Left cardiac atrium (tissue), 4 donors: ENCODE results near the gene TNFRSF8. TPM values are rescaled to one million over a fixed set of nuclear protein-coding genes. Genes with fewer than 3 reads are reported as not detected.

ENCODE experiments used
- ATAC-seq, 2 donors: fragments of 200-7000 bp; cut with Tn5 transposase; one replicate each; pipeline ENCODE4 v1.9.1; 2020; ENCODE audit warnings: mild to moderate bottlenecking in 2 of 2, moderate library complexity in 2 of 2
- DNase-seq: peaks from one replicate; pipeline ENCODE4 v3.0.0-alpha.2; 2020
- intact Hi-C, 2 donors: fragments of 100-400 bp; cut with DNase I; formaldehyde crosslinking; loops; one replicate each; pipeline versions ENCODE4 v1.14.1 to v1.15.1; 2022 to 2023
- total RNA-seq, 2 donors: library from RNA; stranded (reverse); fragmentation: NEBNext Ultra II Directional; extraction: Animal tissue kit (Norgen Biotek cat#: 25700); gene quantifications; one replicate each; pipeline ENCODE4 v1.2.1, GENCODE V29; 2021
- donor health status: DM: no; HTN: yes; CAD: no.
- donor health status: DM: no; HTN: yes; CAD: no; lungs with severe emphysema.
- donor health status: DM: yes; HTN: yes; CAD: no.
- donor health status: Dilated cardiomyopathy.

Gene TNFRSF8
- total RNA-seq, 2 donors from 2014 or later = 2.2 to 3.3 TPM

GRCh38 chr1:12057382-12057781 lies 5.7 kb upstream of the TNFRSF8 start:
- peak in 1 of 2 donors; percentile 17 for ATAC-seq
- no peak for DNase-seq
- intact Hi-C loops = no loop called here

DNA sequence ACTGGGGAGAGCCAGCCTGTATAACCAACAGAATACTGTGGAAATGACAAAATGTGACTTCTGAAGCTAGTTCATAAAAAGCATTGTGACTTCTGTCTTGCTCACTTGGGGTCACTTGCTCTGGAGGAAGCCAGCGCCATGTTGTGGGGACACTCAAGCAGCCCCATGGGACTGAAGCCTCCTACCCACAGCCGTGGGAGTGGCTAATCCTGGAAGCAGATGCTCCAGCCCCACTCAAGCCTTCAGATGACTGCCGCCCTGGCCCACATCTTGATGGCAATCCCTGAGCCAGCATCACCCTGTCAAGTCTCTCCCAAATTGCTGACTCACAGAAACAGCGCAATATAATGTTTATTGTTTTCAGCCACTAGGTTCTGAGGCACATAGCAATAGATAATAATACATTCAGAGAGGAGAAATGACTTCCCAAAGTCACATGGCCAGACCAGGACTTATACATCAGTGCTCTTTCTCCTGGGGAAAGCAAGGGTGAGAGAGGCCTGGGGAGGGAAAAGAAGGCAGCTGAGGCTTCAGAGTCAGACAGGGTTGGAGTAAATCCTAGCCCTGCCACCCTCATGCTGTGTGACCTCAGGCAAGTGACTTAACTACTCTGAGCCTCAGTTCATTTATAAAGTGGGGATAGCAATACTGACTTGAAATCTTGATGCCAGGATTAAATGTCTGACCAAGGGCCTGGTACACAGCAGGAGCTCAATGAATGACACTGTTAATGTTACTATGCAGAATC lies 5.0 kb upstream of the TNFRSF8 start:
- intact Hi-C loops = no loop called here
- DNase-seq = no peak

GRCh38 chr1:12059226-12059625 lies 3.9 kb upstream of the TNFRSF8 start:
- intact Hi-C loops = no loop called here
- DNase-seq (no peak), ATAC-seq (no peak)

More for the DNA sequence above, 5.0 kb upstream of the TNFRSF8 start:
- no peak for ATAC-seq

- intact Hi-C loops = no loop called here
- no peak for ATAC-seq
These were observed 3.2 kb upstream of the TNFRSF8 start for GRCh38 chr1:12059722-12060464.

DNA sequence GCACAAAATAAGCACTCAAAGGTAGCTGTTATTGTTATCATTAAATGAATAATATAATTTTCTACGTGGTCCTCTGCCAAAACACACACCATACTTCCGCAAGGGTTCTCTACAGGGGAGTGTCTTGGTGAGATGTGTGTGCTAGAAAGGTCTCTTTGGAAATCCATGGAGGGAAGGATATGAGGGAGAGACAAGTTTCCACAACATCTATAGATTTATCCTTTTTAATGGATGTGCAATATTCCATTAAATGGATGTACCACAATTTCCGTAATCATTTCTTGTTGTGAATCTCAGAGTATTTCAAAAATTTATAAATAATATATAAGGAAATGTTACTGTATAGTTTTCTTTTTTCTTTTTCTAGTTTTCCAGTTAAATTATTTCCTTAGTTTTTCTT lies 2.6 kb upstream of the TNFRSF8 start:
- intact Hi-C loops = no loop called here
- DNase-seq (no peak), ATAC-seq (no peak)

More at GRCh38 chr1:12059722-12060464, 3.2 kb upstream of the TNFRSF8 start:
- no peak for DNase-seq

DNA sequence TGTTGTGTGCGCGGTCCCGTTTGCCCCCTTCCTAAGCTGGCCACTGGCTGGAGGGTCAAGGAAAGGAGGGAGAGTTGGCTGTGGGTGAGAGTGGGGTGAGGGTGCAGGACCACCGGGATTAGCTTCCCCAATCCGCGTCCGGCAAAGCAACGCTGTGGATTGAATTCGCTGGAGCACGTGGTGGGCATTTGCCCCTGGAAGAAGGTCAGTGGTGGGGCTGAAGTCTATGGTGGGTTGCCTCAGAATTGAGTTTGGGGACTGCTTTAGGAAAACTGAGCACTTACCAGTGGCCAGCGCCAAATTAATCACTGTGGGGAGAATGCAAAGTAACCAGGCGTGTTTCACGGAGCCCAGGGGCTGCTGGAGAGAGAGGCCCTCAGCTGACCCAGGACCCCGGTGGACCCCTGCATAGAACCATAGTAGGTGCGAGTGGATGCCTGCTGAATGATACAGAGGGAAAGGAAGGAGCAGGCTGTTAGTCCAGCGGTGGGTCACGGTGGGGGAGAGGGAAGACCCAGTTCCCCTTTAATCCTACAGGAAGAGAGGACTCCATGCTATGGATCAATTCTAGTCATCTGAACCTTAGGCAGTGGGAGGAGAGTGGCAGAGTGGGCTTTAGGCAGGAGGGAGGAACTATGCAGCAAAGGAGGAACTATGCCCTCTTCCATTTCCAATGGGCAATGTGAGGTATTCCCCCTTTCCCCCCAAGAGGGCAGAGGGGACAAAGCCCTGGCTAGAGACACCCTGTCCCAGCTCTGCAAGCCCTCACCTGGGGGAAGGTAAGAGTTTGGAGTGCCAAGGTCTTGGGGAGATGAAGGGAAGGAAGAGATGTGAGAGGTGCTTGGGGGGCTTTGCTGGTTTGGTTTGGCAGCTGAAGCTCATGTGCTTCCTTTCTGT lies 1.2 kb downstream of the TNFRSF8 start:
- no peak for DNase-seq
- intact Hi-C loops = no loop called here
- ATAC-seq = no peak

GRCh38 chr1:12065872-12066271 lies 2.8 kb downstream of the TNFRSF8 start:
- DNase-seq = no peak
- intact Hi-C loops = no loop called here
- no peak for ATAC-seq

GRCh38 chr1:12067900-12068821 lies 5.1 kb downstream of the TNFRSF8 start:
- ATAC-seq = peak; percentile 62 to 90
- peak; percentile 51 for DNase-seq
- intact Hi-C loops = no loop called here

DNA sequence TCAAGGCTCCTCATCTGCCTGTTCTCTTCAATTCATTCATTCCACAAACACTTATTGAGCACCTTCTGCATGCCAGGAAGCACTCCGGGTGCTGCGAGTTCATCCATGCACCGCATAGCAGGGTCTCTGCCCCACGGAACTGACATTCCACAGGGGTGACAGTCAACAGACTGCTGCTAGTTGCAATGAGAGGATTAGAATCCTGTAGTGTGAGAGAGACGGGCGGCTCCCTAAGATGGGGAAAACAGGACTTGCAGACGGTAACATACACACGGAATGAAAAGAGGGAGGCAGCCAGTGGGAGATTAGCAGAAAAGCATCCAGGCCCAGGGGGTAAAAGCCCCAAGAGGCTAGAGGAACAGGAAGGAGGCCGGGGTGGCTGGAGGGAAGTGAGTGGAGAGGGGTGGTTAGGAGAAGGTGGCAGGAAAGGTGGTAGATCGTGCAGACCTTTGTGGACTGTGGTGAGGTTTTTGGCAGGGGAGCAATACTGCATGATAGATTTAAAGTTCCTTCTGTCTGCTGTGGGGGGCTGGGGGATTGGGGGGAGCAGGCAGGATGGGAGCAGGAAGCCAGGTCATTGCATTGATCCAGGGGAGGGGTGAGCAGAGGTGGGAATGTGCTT lies 6.6 kb downstream of the TNFRSF8 start:
- ATAC-seq = no peak
- no peak for DNase-seq
- intact Hi-C loops = no loop called here

DNA sequence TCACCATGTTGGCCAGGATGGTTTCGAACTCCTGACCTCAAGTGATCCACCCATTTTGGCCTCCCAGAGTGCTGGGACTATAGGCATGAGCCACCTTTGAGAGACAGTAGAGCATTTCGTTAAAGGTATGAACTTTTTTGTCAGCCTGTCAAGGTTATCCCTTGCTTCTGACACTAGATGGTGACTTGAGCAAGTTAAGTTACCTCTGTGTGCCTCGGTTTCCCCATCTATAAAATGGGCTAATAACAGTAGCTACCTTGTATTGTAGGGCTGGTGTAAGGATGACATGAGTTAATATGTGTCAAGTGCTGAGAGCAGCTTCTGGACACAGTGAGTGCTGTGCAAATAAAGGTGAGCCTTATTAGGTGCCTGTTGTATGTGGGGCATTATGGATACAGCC lies 8.8 kb downstream of the TNFRSF8 start:
- DNase-seq (no peak), ATAC-seq (no peak)
- intact Hi-C loops = no loop called here

- DNase-seq (no peak), ATAC-seq (no peak)
- intact Hi-C loops = no loop called here
These were observed 9.6 kb downstream of the TNFRSF8 start for GRCh38 chr1:12072741-12073140.

GRCh38 chr1:12073796-12074195 lies 10.7 kb downstream of the TNFRSF8 start:
- ATAC-seq (no peak), DNase-seq (no peak)
- intact Hi-C loops = no loop called here

DNA sequence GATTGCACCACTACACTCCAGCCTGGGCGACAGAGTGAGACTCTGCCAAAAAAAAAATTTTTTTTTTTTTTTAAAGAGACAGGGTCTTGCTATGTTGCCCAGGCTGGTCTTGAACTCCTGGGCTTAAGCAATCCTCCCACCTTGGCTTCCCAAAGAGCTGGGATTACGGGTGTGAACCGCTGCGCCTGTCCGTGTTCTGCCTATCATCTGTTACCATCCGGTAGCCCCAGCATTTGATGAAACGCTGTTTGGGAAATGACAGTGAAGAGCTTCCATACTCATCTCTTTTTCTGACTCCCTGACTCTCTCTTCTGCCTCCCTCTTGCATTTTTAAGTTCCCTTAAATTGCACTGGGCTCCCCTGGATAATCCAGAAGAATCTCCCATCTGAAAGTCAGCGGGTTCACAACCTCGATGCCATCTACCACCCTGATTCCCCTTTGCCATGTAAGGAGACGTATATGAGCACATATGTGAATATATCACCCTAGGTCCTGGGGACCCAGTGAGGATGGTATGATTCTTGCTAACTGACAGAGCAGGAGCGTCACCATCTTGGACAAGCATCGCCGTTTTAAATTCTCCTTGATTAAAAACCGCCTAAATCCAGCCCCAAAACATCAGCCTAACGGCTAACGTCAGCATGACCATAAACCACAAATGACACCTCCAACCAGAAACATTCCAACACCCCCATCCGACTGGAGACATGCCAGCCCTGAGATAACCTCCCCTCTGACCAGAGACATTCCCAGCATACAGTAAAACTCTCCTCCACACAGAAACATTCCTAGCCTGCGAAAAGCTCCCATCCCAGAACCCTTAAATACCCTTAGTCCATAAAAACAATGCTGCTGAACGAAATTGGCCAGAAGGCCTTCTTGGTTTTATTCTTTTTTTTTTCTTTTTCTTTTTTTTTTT lies 12.4 kb downstream of the TNFRSF8 start:
- DNase-seq = peak; percentile 72

GRCh38 chr1:12076425-12077005 lies 13.4 kb downstream of the TNFRSF8 start:
- intact Hi-C loops = no loop called here
- ATAC-seq = peak in 1 of 2 donors; percentile 8
- DNase-seq = no peak

More for the DNA sequence above, 12.4 kb downstream of the TNFRSF8 start:
- intact Hi-C loops = no loop called here
- peak; percentile 82 to 90 for ATAC-seq

- intact Hi-C loops = no loop called here
- DNase-seq = no peak
- no peak for ATAC-seq
These were observed 15.5 kb downstream of the TNFRSF8 start for GRCh38 chr1:12078575-12078937.

DNA sequence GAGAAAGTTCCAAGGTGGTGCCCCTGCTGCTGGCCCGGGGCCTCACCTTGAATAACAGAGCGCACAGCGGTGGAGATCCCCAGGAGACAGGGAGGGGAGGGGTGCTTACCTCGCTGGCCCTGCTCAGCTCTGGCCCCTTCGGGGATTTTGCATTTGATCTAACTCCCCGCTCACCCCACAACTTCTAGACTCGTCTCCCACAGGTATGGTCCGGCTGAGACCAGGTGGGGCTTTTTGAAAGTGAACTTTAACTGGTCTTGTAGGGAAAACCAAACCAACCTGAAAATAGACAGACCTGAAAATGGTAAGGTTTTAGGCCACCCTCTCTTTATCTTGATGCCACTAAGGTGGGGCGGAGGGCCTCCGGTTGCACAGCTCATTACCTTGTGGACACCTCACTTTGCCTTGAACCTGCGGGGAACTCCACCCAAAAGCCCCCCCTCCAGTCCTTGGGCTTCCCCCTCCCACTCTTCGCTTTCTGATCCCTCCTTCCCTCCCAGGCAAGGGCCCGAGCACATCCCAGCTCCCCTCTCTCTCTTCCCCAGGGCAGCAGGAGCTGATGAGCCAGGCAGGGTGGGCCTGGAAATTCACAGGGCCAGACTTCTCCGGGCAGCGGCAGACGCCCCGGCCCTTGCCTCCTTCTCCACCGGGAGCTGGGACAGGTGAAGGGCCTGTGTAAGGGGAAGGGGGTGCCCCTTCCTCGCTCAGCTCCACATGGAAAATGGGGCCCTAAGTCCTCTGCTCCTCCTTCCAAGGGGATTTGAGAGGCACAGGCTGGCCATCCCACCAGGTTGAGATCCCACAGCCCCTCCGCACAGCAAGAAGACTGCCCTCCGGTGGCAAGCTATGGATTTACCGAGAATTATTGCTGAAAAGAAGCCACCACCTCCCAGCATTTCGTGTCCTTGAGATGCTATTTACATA lies 16.1 kb downstream of the TNFRSF8 start:
- intact Hi-C loops = no loop called here

More for the DNA sequence above, 16.1 kb downstream of the TNFRSF8 start:
- DNase-seq (peak; percentile 40), ATAC-seq (peak in 1 of 2 donors; percentile 11)
